Sigmoid colon (tissue), 7 donors: ENCODE data around the gene ZFYVE19. TPM values are rescaled to one million over a fixed set of nuclear protein-coding genes. Genes with fewer than 3 reads are reported as not detected.

Source experiments
- DNase-seq: peaks from one replicate; pipeline ENCODE4 v3.0.0-alpha.2; 2019
- H3K27ac ChIP-seq, 4 donors: fragments of 200-600 bp; sonication (generic); one replicate each; pipeline ENCODE4 v1.5.1; 2016 to 2019; ENCODE audit warnings: mild to moderate bottlenecking in 1 of 4
- H3K27me3 ChIP-seq, 3 donors: fragments of 200-600 bp; sonication (generic); one replicate each; pipeline ENCODE4 v1.5.1; 2019; ENCODE audit warnings: mild to moderate bottlenecking in 1 of 3
- H3K36me3 ChIP-seq, 4 donors: fragments of 200-600 bp; sonication (generic); one replicate each; pipeline ENCODE4 v1.5.1; 2016 to 2019
- H3K4me1 ChIP-seq, 4 donors: fragments of 200-600 bp; sonication (generic); one replicate each; pipeline ENCODE4 v1.5.1; 2017 to 2019
- H3K4me3 ChIP-seq, 4 donors: fragments of 200-600 bp; sonication (generic); one replicate each; pipeline ENCODE4 v1.5.1; 2017 to 2019; ENCODE audit warnings: mild to moderate bottlenecking in 2 of 4, moderate library complexity in 1 of 4
- H3K9me3 ChIP-seq, 4 donors: fragments of 200-600 bp in 3 of 4; sonication (generic) in 3 of 4; one replicate each; pipeline versions ENCODE4 v1.5.1 to v1.6.1; 2013 to 2019
- CTCF ChIP-seq, 4 experiments: fragments of 450-650 bp in 3 of 4; fragments of 200-600 bp in 1 of 4; IDR thresholded peaks; one replicate each; pipeline ENCODE4 v1.5.1; 2016 to 2019; ENCODE audit warnings: antibody characterized with exemption in 4 of 4, mild to moderate bottlenecking in 3 of 4, moderate library complexity in 2 of 4
- EP300 ChIP-seq, 4 donors: sonication (generic); formaldehyde crosslinking; IDR thresholded peaks; one replicate each; pipeline ENCODE4 v1.6.1; 2017; ENCODE audit warnings: antibody characterized with exemption in 4 of 4
- POLR2A ChIP-seq, 2 donors: fragments of 450-650 bp; IDR thresholded peaks; one replicate each; pipeline ENCODE4 v1.6.1; 2016; ENCODE audit warnings: antibody characterized with exemption in 2 of 2, mild to moderate bottlenecking in 2 of 2, moderate library complexity in 2 of 2
- POLR2AphosphoS5 ChIP-seq, 4 donors: sonication (generic); formaldehyde crosslinking; IDR thresholded peaks; one replicate each; pipeline ENCODE4 v1.6.1; 2017; ENCODE audit warnings: antibody characterized with exemption in 4 of 4
- WGBS, 2 donors: extraction: QIAGEN DNeasy Blood & Tissue Kit; methylation state at CpG; one replicate each; pipeline ENCODE4 v1.1.7; 2013; 5-methylcytosine and 5-hydroxymethylcytosine counted together
- intact Hi-C: fragments of 100-400 bp; cut with DNase I; formaldehyde crosslinking; loops from one replicate; pipeline ENCODE4 v1.15.1; 2023
- polyA plus RNA-seq, 3 donors: library from polyadenylated mRNA; stranded (reverse); fragments of 200-250 nt; gene quantifications; one replicate each; pipeline ENCODE4 v1.2.3, GENCODE V29; 2013
- total RNA-seq, 4 donors: library from RNA; depleted of rRNA; stranded (reverse); fragments of >200 nt; gene quantifications; one replicate each; pipeline ENCODE4 v1.1.0, GENCODE V29; 2016
- donor health status: healthy with polysubstance abuse.
- donor health status: Bipolar disorder and iron deficiency.
- donor health status: healthy.

The ZFYVE19 gene
- total and polyA plus RNA-seq, 7 donors, result 14.4 to 49.6 (median 28.7) TPM

GRCh38 chr15:40775740-40776536, 31.0 kb upstream of the ZFYVE19 start:
- no peak overlapping the region for H3K27ac ChIP-seq
- intact Hi-C loops, result no loop called here

GRCh38 chr15:40776537-40777141, 30.2 kb upstream of the ZFYVE19 start:
- WGBS, 2 donors, result 81 to 84% methylated on average over 11 of the region's 11 CpGs
- no peak overlapping the region for H3K4me3 ChIP-seq
- H3K27ac ChIP-seq, result no peak overlapping the region
- intact Hi-C loops, result no loop called here
- TF ChIP-seq POLR2A (IDR thresholded peaks at IDR 0.05) (no peak), EP300 (IDR thresholded peaks at IDR 0.05) (no peak), POLR2AphosphoS5 (IDR thresholded peaks at IDR 0.05) (no peak), CTCF (IDR thresholded peaks at IDR 0.05) (no peak)
- no peaks in the 10 kb centered on the region for H3K27me3 ChIP-seq
- H3K9me3 ChIP-seq, result no peaks in the 10 kb centered on the region
- DNase-seq, result no peak
- no peaks in the 10 kb centered on the region for H3K4me1 ChIP-seq
- peaks cover 34 to 85% (median 56%) of the 10 kb centered on the region in 4 donors for H3K36me3 ChIP-seq

More at GRCh38 chr15:40775740-40776536, 31.0 kb upstream of the ZFYVE19 start:
- 95 to 97% methylated on average over 14 of the region's 14 CpGs for WGBS, 2 donors
- Histone ChIP-seq H3K36me3 (peaks cover 34 to 92% (median 56%) of the 10 kb centered on the region in 4 donors), H3K4me3 (no peak overlapping the region), H3K4me1 (no peaks in the 10 kb centered on the region), H3K27me3 (no peaks in the 10 kb centered on the region), H3K9me3 (no peaks in the 10 kb centered on the region)
- TF ChIP-seq POLR2AphosphoS5 (IDR thresholded peaks at IDR 0.05) (no peak), EP300 (IDR thresholded peaks at IDR 0.05) (no peak), POLR2A (IDR thresholded peaks at IDR 0.05) (no peak), CTCF (IDR thresholded peaks at IDR 0.05) (no peak)
- DNase-seq, result no peak

GRCh38 chr15:40782609-40783227, 24.2 kb upstream of the ZFYVE19 start:
- DNase-seq, result no peak
- TF ChIP-seq POLR2AphosphoS5 (IDR thresholded peaks at IDR 0.05), result no peak
- TF ChIP-seq EP300 (IDR thresholded peaks at IDR 0.05), result no peak
- TF ChIP-seq CTCF (IDR thresholded peaks at IDR 0.05), result peak in 3 of 4 experiments; percentile 20 to 33 (median 31)
- TF ChIP-seq POLR2A (IDR thresholded peaks at IDR 0.05), result no peak
- intact Hi-C loops, result no loop called here
- 15 to 47% methylated on average over 8 of the region's 8 CpGs for WGBS, 2 donors
- Histone ChIP-seq H3K27me3 (no peaks in the 10 kb centered on the region), H3K9me3 (no peaks in the 10 kb centered on the region), H3K27ac (no peak overlapping the region), H3K4me1 (peaks cover 0 to 10% (median 3%) of the 10 kb centered on the region in 4 donors), H3K4me3 (no peak overlapping the region), H3K36me3 (peaks cover 10 to 24% (median 14%) of the 10 kb centered on the region in 4 donors)

- Histone ChIP-seq H3K4me3 (no peak overlapping the region), H3K27ac (no peak overlapping the region), H3K9me3 (no peaks in the 10 kb centered on the region), H3K4me1 (peaks cover 0 to 10% (median 3%) of the 10 kb centered on the region in 4 donors), H3K27me3 (no peaks in the 10 kb centered on the region), H3K36me3 (no peaks in the 10 kb centered on the region)
- DNase-seq, result no peak
- WGBS, 2 donors, result 46 to 77% methylated on average over 3 of the region's 3 CpGs
- intact Hi-C loops, result no loop called here
- TF ChIP-seq POLR2A (IDR thresholded peaks at IDR 0.05) (no peak), POLR2AphosphoS5 (IDR thresholded peaks at IDR 0.05) (no peak)
Measured at GRCh38 chr15:40785164-40785563, 21.7 kb upstream of the ZFYVE19 start.

GRCh38 chr15:40785814-40786213, 21.1 kb upstream of the ZFYVE19 start:
- H3K9me3 ChIP-seq, result no peaks in the 10 kb centered on the region
- no peak overlapping the region for H3K27ac ChIP-seq
- peaks cover 0 to 10% (median 3%) of the 10 kb centered on the region in 4 donors for H3K4me1 ChIP-seq
- no peaks in the 10 kb centered on the region for H3K27me3 ChIP-seq
- peaks cover 0 to 3% (median 0%) of the 10 kb centered on the region in 4 donors for H3K36me3 ChIP-seq
- TF ChIP-seq EP300 (IDR thresholded peaks at IDR 0.05) (no peak), POLR2A (IDR thresholded peaks at IDR 0.05) (no peak), CTCF (IDR thresholded peaks at IDR 0.05) (no peak), POLR2AphosphoS5 (IDR thresholded peaks at IDR 0.05) (no peak)
- no peak overlapping the region for H3K4me3 ChIP-seq
- DNase-seq, result no peak
- intact Hi-C loops, result no loop called here
- 35 to 74% methylated on average over 2 of the region's 2 CpGs for WGBS, 2 donors
